Transverse colon (tissue), 3 donors: ENCODE measurements around the gene ZDHHC23.

Experiments used
- EP300 ChIP-seq: sonication (generic); formaldehyde crosslinking; IDR thresholded peaks from one replicate; pipeline ENCODE4 v1.6.1; 2017; ENCODE audit warnings: antibody characterized with exemption, low read depth
- POLR2A ChIP-seq: fragments of 450-650 bp; IDR thresholded peaks from one replicate; pipeline ENCODE4 v1.6.1; 2016; ENCODE audit warnings: antibody characterized with exemption, mild to moderate bottlenecking, moderate library complexity
- TF ChIP-seq, protein P1 (sequence below), 5 experiments: fragments of 200-600 bp in 3 of 5; fragments of 450-650 bp in 2 of 5; sonication (generic) in 3 of 5; IDR thresholded peaks; 1 replicate in 2 of 5; 2 replicates in 3 of 5; pipeline ENCODE4 v1.5.1; 2016 to 2017; ENCODE audit warnings: antibody characterized with exemption in 5 of 5, inconsistent platforms in 3 of 5, mild to moderate bottlenecking in 2 of 5, moderate library complexity in 1 of 5

- TF ChIP-seq, protein P1, sequence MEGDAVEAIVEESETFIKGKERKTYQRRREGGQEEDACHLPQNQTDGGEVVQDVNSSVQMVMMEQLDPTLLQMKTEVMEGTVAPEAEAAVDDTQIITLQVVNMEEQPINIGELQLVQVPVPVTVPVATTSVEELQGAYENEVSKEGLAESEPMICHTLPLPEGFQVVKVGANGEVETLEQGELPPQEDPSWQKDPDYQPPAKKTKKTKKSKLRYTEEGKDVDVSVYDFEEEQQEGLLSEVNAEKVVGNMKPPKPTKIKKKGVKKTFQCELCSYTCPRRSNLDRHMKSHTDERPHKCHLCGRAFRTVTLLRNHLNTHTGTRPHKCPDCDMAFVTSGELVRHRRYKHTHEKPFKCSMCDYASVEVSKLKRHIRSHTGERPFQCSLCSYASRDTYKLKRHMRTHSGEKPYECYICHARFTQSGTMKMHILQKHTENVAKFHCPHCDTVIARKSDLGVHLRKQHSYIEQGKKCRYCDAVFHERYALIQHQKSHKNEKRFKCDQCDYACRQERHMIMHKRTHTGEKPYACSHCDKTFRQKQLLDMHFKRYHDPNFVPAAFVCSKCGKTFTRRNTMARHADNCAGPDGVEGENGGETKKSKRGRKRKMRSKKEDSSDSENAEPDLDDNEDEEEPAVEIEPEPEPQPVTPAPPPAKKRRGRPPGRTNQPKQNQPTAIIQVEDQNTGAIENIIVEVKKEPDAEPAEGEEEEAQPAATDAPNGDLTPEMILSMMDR (IDR thresholded peaks at IDR 0.05), result no peak
- TF ChIP-seq POLR2A, result no peak
- no peak for TF ChIP-seq EP300
Observed at GRCh38 chr3:113953677-113954076, 5.9 kb downstream of the ZDHHC23 start.
